HPDE6-E6E7 (cell line): ENCODE data around the gene IL21R.
"Not testable (repeated sequence)": the region's sequence is repeated elsewhere in the genome, so short reads cannot be mapped to it uniquely, and the experiment has no call there.

Experiments used
- DNase-seq: peaks from one replicate; pipeline ENCODE4 v3.0.0; 2011; ENCODE audit warnings: missing footprints; ENCODE audit errors: extremely low spot score

Gene IL21R

DNA sequence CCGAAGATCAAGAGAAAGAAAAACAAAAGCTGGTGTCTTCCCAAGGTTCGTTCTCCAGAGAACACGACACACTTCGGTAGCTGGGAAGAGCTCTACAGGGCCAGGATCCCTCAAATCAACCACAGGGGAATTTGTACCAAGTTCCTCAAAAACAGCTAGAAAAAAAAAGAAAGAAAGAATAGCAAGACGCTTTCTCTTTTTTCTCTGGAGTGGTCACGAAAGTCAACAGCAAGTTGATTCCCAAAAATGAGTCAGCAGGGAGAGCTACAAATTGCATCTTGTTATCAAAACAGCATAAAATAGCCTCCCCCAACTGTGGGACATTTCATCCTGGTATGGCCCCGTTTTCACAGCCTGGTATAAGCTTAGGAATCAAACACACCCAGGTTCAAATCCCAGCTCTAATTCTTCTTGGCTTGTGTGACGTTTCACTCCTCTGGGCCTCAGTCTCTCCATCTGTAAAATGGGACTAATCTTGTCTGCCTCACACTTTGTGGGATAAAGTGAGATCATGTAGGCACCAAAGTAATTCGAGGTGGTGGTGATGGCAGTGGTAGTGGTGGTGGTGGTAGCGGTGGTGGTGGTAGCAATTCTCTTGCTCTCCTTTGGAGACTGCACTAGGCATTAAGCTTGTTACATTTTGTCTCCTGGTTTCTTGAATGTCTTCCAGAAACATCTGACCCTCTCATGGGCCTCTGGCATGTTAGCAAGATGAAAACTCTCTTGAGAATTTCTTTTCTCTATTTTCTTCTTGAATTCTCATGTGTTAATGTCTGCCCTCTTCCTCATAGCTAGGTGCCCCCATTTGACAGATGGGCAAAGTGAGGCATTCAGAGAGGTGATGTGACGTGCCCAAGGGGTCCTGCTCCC lies 988 bp upstream of the IL21R start:
- no peak for DNase-seq

GRCh38 chr16:27402569-27402963 lies 592 bp downstream of the IL21R start:
- no peak for DNase-seq

DNA sequence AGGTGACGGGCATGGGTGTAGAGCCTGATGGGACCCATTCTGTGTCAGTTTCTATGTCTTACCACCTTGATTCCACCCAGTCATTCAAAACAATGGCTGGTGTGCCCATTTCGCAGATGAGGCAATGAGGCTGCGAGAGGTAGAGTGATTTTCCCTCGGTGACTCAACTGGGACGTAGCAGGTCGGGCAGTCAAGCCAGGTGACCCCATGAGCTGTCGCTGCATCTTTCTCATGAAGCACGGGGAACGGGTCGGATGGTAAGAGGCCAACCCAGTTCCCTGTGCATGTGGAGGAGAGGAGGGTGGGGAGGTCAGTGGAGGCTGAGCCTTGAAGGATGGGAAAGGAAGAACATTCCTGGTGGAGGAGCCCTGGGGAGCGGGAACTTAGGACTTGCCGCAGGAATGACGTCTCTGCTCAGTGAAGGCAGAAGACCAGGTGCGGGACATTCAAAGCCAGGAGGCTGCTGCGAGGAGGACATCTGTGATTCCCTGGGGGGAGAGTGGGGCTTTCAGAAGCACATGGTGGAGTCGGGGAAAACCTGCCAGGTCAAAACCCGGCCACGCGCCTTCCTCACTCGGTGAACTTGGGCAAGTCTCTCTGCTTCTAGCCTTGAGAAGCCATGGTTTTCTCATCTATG lies 1.1 kb downstream of the IL21R start:
- no peak for DNase-seq

- no peak for DNase-seq
Observed at GRCh38 chr16:27403601-27403992, 1.6 kb downstream of the IL21R start.

GRCh38 chr16:27404163-27404823 lies 2.3 kb downstream of the IL21R start:
- DNase-seq, result no peak

DNA sequence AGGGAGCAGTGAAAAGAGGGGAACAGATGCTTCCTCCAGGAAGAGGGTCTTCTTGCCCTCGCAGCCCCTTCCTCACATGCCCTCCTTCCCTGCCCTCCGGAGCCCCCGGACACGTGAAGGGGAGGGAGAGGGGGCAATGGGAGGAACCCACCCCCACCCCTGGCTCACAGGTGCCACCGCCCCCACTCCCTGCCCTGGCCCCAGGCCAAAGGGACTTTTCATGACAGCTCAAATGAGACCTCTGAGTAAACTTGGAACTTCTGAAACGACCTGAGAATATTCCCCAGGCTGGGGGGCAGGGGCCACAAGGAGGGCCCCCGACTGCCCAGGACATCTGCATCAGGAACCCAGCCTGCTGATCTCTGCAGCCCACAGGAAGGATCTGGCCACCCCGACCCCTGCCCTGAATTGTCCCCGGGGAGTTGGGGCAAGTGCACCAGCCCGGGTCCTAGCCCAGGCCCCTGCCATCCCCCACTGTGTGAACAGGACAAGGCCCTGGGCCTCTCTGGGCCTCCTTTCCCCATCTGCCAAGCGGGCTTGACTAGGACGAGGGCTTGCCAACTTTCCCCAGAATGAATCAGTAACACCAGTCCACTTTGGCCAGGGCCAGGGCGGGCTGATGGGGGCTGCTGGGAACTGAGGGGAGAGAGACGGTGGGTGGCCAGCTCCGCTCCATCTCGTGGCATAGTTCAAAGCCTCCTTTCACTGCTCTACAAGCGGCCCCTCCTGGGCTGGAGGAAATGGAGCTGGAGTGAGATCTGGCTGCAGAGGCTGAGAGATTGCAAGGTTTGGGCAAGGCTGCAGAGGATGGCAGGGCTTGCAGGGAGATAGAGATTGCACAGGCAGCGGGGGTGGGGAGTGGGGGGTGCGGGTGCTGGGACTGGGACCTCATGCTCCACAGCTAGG lies 3.8 kb downstream of the IL21R start:
- DNase-seq, result no peak

- no peak for DNase-seq
Observed at GRCh38 chr16:27406511-27407128, 4.6 kb downstream of the IL21R start.

DNA sequence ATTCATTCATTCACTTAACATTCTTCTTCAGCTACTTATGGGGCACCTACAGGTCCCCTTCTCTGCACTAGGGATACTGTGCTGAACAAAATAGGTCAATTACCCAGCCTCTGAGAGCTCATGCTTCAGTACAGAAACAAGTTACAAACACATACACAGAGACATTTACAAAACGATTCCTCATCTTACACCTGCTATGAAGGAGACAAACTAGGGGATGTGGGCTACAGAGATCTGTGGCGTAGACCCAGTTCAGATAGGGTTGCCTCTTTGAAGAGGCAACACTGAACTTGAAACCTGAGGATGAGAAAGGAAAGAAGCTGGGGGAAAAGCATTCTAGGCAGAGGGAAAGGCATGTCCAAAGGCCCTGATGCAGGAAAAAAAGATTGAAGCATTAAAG lies 5.2 kb downstream of the IL21R start:
- no peak for DNase-seq

DNA sequence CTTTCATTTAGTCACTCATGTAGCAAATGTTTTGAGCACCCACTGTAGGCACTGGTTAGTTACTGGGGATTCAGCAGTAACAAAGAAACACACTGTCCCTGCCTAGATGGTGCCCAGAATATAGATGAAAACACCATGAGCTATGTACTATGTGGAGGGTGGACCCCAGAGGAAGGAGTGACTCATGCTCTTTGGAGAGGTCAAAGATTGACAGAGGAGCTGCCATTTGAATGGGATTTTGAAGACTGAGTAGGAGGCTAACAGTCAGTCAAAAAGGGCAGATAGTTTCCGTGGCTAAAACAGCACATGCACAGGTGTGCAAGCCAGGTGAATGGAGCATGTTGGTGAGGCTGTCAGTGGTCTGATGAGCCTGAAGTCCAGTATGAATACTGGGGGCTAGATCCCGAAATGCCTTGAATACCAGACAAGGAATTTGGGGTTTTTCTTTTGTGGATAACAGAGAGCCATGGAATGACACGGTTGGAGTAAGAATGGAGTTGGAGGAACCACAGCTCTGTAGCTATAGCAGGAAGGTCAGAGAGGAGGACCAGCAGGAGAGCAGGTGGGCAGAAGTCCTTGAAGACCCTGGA lies 6.1 kb downstream of the IL21R start:
- DNase-seq, result no peak

DNA sequence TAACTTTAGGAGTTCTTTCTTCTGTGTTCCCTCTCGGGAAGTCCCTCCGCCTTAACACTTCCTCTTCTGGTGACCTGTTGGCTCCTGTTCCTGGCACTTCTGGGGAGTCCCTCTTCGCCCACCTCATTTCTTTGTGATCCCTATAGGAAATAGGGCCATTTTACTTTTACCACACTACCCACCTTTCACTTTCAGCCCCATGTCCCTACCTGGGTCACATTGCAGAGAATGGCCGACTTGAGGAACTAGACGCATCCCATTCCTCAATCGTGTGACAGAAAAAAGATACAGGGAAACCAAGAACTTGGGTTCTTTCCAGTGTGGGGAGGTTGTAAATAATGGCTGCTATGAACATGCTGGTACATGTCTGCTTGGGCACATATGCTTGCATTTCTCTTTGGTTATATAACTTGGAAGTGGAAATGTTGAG lies 6.6 kb downstream of the IL21R start:
- peak; percentile 33 for DNase-seq

GRCh38 chr16:27409958-27410357 lies 8.0 kb downstream of the IL21R start:
- DNase-seq, result not testable (repeated sequence)

GRCh38 chr16:27410761-27411160 lies 8.8 kb downstream of the IL21R start:
- no peak for DNase-seq

DNA sequence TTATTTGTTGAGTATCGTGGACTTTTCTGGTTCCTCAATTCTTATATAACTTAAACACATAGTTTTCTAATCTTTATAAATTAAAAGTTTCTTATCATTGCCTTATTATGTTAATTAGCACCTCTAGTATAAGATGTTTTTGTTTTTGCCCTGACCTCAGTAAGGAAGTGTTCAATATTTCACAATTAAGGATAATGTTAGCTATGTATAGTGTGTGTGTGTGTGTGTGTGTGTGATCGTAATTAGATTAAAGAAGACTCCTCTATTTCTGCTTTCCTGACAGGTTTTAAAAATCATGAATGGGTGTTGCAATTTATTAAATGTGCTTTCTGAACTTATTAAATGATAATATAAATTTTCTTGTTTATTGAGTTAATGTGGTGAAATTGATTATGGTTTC lies 12.0 kb downstream of the IL21R start:
- DNase-seq, result no peak

- DNase-seq, result no peak
Observed at GRCh38 chr16:27414788-27415431, 12.9 kb downstream of the IL21R start.

DNA sequence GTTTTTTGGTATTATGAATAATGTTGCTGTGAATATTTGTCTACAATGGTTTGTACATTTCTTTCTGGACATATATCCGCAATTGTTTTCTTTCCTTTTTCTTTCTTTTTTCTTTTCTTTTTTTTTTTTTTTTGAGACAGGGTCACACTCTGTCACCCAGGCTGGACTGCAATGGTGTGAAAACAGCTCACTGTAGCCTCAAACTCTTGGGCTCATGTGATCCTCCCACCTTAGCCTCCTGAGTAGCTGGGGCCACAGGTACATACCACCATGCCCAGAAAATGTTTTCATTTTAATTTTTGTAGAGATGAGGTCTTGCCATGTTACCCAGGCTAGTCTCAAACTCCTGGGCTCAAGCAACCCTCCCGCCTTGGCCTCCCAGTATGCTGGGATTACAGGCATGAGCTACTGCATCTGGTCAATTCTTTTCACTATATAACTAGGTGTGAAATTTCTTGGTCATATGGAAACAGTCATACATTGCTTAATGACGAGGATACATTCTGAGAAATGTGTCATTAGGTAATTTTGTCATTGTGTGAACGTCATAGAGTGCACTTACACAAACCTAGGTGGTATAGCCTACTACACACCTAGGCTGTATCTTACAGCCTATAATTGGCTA lies 15.2 kb downstream of the IL21R start:
- DNase-seq, result no peak

DNA sequence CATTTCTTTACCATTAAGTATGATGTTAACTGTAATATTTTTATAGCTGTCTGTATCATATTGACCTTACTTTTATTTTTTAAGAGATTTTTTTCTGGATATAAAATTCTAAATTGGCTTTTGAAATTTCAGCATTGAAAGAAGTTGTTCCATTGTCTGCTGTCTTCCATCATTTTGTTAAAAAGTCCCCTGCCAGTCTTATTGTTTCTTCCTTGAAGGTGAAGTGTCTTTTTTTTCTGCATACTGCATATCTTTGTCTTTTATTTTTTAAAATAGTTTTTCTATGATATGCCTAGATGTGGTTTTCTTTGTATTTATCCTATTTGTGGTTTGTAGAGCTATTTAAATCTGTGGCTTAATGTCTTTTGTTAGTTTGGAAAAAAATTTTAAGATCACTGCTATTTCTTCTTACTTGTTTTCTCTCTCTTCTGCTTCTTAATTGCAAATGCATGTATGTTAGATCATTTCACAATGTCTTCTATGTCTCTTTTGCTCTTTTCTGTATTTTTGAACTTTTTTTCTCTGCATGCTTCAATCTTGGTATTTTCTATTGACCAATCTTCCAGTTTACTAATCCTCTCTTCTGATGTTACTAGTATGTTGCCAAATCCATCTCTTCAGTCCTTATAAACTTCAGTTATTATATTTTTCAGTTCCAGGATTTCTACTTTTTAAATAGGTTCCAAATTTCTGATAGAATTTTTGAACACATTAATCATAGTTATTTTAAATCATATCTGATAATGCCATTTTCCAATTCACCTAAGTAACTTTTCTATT lies 20.2 kb downstream of the IL21R start:
- DNase-seq, result no peak

DNA sequence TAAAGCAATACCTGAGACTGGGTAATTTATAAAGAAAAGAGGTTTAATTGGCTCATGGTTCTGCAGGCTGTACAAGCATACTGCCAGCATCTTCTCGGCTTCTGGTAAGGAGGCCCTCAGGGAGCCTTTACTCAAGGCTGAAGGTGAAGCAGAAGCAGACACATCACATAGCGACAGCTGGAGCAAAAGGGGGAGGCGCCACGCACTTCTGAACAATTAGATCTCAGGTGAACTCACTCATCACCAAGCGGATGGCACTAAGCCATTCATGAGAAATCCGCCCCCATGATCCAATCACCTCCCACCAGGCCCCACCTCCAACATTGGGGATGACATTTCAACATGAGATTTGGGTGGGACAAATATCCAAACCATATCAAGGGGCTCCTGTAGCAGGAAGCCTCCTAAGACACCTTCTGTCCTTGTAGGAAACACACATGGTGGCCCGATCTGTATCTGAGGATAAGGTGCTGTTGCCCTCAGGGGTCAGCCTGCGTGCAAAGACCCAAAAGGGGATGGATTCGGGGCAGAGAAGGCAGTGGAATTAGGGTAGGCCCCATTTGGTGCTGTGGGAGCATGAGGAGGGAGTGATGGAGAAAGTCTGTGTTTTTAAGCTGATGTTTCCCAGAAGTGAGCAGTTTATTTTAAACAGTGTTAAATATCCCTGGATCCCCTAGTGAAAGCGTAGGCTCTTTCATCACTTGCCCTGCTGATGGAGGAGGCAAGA lies 23.0 kb downstream of the IL21R start:
- no peak for DNase-seq

DNA sequence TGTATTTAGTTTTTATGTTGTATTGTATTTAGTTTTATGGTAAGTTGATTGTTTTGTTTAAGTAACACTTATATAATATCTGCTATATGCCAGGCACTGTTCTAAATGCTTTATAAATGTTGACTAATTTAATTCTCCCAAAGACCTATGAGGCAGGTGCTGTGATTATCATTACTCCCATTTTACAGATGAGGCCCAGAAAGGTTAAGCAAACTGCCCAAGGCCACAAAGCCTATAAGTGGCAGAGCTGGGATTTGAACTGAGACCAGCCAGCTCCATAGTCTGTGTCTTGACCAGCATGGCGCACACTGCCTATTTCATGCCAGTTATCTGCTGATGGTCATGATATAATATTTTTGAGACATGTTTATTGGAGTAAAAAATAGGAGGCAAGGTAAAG lies 24.0 kb downstream of the IL21R start:
- DNase-seq, result no peak
